Measurements from ENCODE around the gene MAP1B. TPM values are rescaled to one million over a fixed set of nuclear protein-coding genes. Genes with fewer than 3 reads are reported as not detected.

The MAP1B gene
- total and polyA plus RNA-seq, 12 donors, result 13.1 to 154 (median 90.0) TPM

DNA sequence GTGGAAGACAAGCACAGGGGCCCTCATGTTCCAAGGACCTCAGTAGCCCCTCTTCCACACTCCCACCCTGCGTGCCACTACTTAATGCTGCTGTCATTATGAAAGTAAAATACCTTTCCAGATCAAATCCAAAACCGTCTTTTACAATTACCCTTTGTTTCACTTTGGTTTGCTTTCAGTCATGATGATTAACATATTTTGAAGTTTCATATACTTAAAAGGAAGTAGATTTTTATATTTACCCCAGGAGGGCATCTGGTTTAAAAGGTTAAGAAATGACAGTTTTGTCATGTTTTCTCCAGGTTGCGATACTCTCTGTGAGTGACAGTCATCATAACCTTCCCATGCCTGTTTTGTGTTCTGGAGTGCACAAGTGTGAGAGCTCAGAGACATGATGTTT, 13.5 kb upstream of the MAP1B start:
- WGBS, 2 donors, result 82 to 89% methylated on average over 3 of the region's 3 CpGs

GRCh38 chr5:72096602-72097188, 10.6 kb upstream of the MAP1B start:
- Histone ChIP-seq H3K27me3 (no peaks in the 10 kb centered on the region), H3K4me1 (no peaks in the 10 kb centered on the region), H3K27ac (no peak overlapping the region), H3K36me3 (no peaks in the 10 kb centered on the region), H3K9me3 (no peaks in the 10 kb centered on the region), H3K4me3 (no peak overlapping the region)
- no peak for TF ChIP-seq CTCF (IDR thresholded peaks at IDR 0.05)
- intact Hi-C loops (cut with DNase I), result no loop called here
- 73 to 85% methylated on average over 6 of the region's 6 CpGs for WGBS, 2 donors
- ATAC-seq (no peak), DNase-seq (no peak)

More for the DNA sequence above, 13.5 kb upstream of the MAP1B start:
- Histone ChIP-seq H3K4me3 (no peak overlapping the region), H3K27me3 (no peaks in the 10 kb centered on the region), H3K9me3 (no peaks in the 10 kb centered on the region), H3K36me3 (no peaks in the 10 kb centered on the region), H3K4me1 (no peaks in the 10 kb centered on the region), H3K27ac (no peak overlapping the region)
- TF ChIP-seq CTCF (IDR thresholded peaks at IDR 0.05), result no peak
- no peak for ATAC-seq
- DNase-seq, result no peak
- intact Hi-C loops (cut with DNase I), result no loop called here

DNA sequence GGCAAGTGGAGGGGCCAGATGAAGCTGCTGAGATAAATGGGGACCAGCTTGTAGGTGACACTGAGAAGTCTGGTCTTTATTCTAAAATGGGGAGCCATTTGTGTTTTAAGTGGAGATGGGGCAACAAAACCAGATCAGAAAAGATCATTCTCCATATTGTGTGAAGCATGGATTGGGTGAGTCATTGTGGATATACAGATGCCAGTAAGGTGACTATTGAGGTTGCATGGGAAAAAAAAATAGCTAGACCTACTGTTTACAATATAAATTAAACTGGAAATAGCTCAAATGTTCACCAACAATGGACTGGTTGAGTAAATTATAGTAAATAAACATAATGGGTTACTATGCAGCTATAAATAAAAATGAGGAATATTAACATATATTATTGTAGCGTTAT, 5.4 kb upstream of the MAP1B start:
- Histone ChIP-seq H3K36me3 (no peaks in the 10 kb centered on the region), H3K27me3 (peaks cover 0 to 25% (median 0%) of the 10 kb centered on the region in 7 donors), H3K27ac (no peak overlapping the region), H3K4me3 (no peak overlapping the region), H3K4me1 (peaks cover 0 to 5% (median 0%) of the 10 kb centered on the region in 9 donors), H3K9me3 (peaks cover 0 to 13% (median 0%) of the 10 kb centered on the region in 11 donors)
- no peak for TF ChIP-seq CTCF (IDR thresholded peaks at IDR 0.05)
- 65 to 100% methylated on average over 1 of the region's 1 CpG for WGBS, 2 donors
- intact Hi-C loops (cut with DNase I), result loop anchor here in 2 of 10 donors (10.0 kb wide), 1 partner anchor 317 kb away; no protein-coding TSS in a partner anchor
- DNase-seq, result no peak
- ATAC-seq, result no peak

- no peaks in the 10 kb centered on the region for H3K36me3 ChIP-seq
- intact Hi-C loops (cut with DNase I), result loop anchor here in 6 of 10 donors (5.0 to 10.0 kb wide), 2 partner anchors 322 to 324 kb away; no protein-coding TSS in a partner anchor
- H3K27ac ChIP-seq, result peak overlapping the region; percentile 81 to 94 (median 88)
- peaks cover 0 to 54% (median 0%) of the 10 kb centered on the region in 7 donors for H3K27me3 ChIP-seq
- H3K9me3 ChIP-seq, result peaks cover 0 to 13% (median 0%) of the 10 kb centered on the region in 11 donors
- WGBS, 2 donors, result 20 to 22% methylated on average over 11 of the region's 11 CpGs
- DNase-seq (no peak), ATAC-seq (peak in 1 of 8 donors; percentile 33)
- no peak for TF ChIP-seq CTCF (IDR thresholded peaks at IDR 0.05)
- peaks cover 0 to 33% (median 18%) of the 10 kb centered on the region in 9 donors for H3K4me1 ChIP-seq
- peak overlapping the region; percentile 74 to 96 (median 86) for H3K4me3 ChIP-seq
Measured at GRCh38 chr5:72106817-72107130, 501 bp upstream of the MAP1B start.
